Osteoblast (primary cell): ENCODE measurements around the gene ZNF677. TPM values are rescaled to one million over a fixed set of nuclear protein-coding genes. Genes with fewer than 3 reads are reported as not detected.
A peak's percentile ranks its signal among the peaks of the same experiment; 100 is the strongest.
"Not testable (repeated sequence)": the region's sequence is repeated elsewhere in the genome, so short reads cannot be mapped to it uniquely, and the experiment has no call there.

ENCODE experiments used
- DNase-seq: peaks from one replicate; pipeline ENCODE4 v3.0.0; 2011; ENCODE audit warnings: low spot score, mixed read lengths; ENCODE audit not compliant: insufficient read length; ENCODE audit errors: missing footprints
- H2AFZ ChIP-seq: 2 replicates; pipeline ENCODE4 v1.6.0; 2011; ENCODE audit warnings: mild to moderate bottlenecking, low read length
- H3K27ac ChIP-seq: 2 replicates; pipeline ENCODE4 v1.5.1; 2011; ENCODE audit warnings: mild to moderate bottlenecking, low read depth, low read length, moderate library complexity
- H3K27me3 ChIP-seq: 2 replicates; pipeline ENCODE4 v1.6.0; 2012; ENCODE audit warnings: mild to moderate bottlenecking, control low read depth, inconsistent platforms, low read length, moderate library complexity; ENCODE audit not compliant: insufficient read depth
- H3K36me3 ChIP-seq: 2 replicates; pipeline ENCODE4 v1.5.1; 2011; ENCODE audit warnings: mild to moderate bottlenecking, low read length, control low read depth, moderate library complexity; ENCODE audit not compliant: insufficient read depth
- H3K4me1 ChIP-seq: 2 replicates; pipeline ENCODE4 v1.5.1; 2011; ENCODE audit warnings: mild to moderate bottlenecking, low read length, control low read depth, moderate library complexity; ENCODE audit not compliant: insufficient read depth
- H3K4me2 ChIP-seq: 2 replicates; pipeline ENCODE4 v1.6.0; 2011; ENCODE audit warnings: mild to moderate bottlenecking, low read length; ENCODE audit not compliant: insufficient read depth
- H3K4me3 ChIP-seq: fragments of 200-600 bp; sonication (generic); 3 replicates; pipeline ENCODE4 v1.5.1; 2012; ENCODE audit warnings: mild to moderate bottlenecking, low read length, inconsistent platforms; ENCODE audit not compliant: insufficient read depth
- H3K79me2 ChIP-seq: 2 replicates; pipeline ENCODE4 v1.6.0; 2012; ENCODE audit warnings: mild to moderate bottlenecking, low read length, control low read depth, inconsistent platforms; ENCODE audit not compliant: insufficient read depth
- H3K9me3 ChIP-seq: 2 replicates; pipeline ENCODE4 v1.5.1; 2011; ENCODE audit warnings: low read depth, low read length, control low read depth
- H4K20me1 ChIP-seq: 2 replicates; pipeline ENCODE4 v1.6.0; 2012; ENCODE audit warnings: mild to moderate bottlenecking, low read length, control low read depth; ENCODE audit not compliant: insufficient read depth
- total RNA-seq: library from RNA; depleted of rRNA; stranded (reverse); fragments of >200 nt; gene quantifications from 2 replicates; pipeline ENCODE4 v1.2.3, GENCODE V29; 2012
- TF ChIP-seq, protein P1 (sequence below): IDR thresholded peaks from 2 replicates; pipeline ENCODE4 v1.5.1; 2011; ENCODE audit warnings: mild to moderate bottlenecking, low read depth, low read length, moderate library complexity; ENCODE audit errors: extremely low read depth

The ZNF677 gene
- total RNA-seq, 1 donor = 14.1 TPM

GRCh38 chr19:53212703-53213320 lies 41.9 kb downstream of the ZNF677 start:
- Histone ChIP-seq H3K4me2 (no peak overlapping the region), H2AFZ (no peak overlapping the region), H3K9me3 (peaks cover 55% of the 10 kb centered on the region), H3K4me1 (no peaks in the 10 kb centered on the region), H3K4me3 (no peak overlapping the region), H3K27ac (no peak overlapping the region), H3K27me3 (no peaks in the 10 kb centered on the region), H4K20me1 (no peaks in the 10 kb centered on the region), H3K79me2 (no peaks in the 10 kb centered on the region), H3K36me3 (peaks cover 8% of the 10 kb centered on the region)
- TF ChIP-seq, protein P1, sequence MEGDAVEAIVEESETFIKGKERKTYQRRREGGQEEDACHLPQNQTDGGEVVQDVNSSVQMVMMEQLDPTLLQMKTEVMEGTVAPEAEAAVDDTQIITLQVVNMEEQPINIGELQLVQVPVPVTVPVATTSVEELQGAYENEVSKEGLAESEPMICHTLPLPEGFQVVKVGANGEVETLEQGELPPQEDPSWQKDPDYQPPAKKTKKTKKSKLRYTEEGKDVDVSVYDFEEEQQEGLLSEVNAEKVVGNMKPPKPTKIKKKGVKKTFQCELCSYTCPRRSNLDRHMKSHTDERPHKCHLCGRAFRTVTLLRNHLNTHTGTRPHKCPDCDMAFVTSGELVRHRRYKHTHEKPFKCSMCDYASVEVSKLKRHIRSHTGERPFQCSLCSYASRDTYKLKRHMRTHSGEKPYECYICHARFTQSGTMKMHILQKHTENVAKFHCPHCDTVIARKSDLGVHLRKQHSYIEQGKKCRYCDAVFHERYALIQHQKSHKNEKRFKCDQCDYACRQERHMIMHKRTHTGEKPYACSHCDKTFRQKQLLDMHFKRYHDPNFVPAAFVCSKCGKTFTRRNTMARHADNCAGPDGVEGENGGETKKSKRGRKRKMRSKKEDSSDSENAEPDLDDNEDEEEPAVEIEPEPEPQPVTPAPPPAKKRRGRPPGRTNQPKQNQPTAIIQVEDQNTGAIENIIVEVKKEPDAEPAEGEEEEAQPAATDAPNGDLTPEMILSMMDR = no peak
- no peak for DNase-seq

- DNase-seq, H3K27me3 ChIP-seq, H3K4me1 ChIP-seq, H2AFZ ChIP-seq, H3K79me2 ChIP-seq, H3K36me3 ChIP-seq, H4K20me1 ChIP-seq, H3K4me3 ChIP-seq, H3K27ac ChIP-seq, H3K4me2 ChIP-seq: not testable (repeated sequence)
- H3K9me3 ChIP-seq = peaks cover 52% of the 10 kb centered on the region
Measured at GRCh38 chr19:53211554-53211953, 43.1 kb downstream of the ZNF677 start.

DNA sequence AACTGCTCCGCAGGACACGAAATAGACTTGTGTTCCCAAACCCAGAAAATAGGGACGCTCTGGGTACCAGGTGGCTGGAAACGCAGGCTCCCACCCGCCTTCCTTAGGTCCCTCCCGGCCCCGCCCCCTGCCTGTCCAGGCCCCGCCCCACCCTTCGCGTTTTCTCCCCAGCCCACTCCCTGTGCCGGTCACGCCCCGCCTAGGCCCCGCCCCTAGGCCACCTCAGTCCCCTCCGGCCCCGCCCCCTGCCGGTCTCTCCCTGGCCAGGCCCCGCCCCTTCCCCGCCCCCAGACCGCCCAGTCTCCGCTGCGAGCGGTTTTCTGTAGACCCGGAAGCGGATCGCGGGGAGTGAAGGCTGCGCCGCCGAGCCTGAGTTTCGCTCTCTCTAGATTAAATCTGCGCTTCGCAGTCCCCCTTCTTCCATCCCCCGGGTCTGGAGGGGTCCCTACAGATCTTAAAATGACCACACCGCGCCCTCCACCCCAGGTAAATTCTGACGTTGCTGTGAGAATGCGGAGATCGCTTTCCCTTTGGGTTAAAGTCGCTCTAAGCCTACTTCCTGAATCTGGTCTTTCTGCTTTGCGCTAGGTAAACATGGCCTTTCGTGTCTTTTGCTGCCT lies 57.8 kb downstream of the ZNF677 start:
- TF ChIP-seq, protein P1 = no peak
- Histone ChIP-seq H3K36me3 (peaks cover 9% of the 10 kb centered on the region), H3K9me3 (no peaks in the 10 kb centered on the region), H2AFZ (peak overlapping the region; percentile 97), H3K4me3 (peak overlapping the region; percentile 94), H3K4me2 (peak overlapping the region; percentile 74), H3K27ac (peak overlapping the region; percentile 57), H3K27me3 (no peaks in the 10 kb centered on the region), H4K20me1 (no peaks in the 10 kb centered on the region), H3K79me2 (peaks cover 5% of the 10 kb centered on the region), H3K4me1 (peaks cover 6% of the 10 kb centered on the region)
- peak; percentile 98 for DNase-seq

DNA sequence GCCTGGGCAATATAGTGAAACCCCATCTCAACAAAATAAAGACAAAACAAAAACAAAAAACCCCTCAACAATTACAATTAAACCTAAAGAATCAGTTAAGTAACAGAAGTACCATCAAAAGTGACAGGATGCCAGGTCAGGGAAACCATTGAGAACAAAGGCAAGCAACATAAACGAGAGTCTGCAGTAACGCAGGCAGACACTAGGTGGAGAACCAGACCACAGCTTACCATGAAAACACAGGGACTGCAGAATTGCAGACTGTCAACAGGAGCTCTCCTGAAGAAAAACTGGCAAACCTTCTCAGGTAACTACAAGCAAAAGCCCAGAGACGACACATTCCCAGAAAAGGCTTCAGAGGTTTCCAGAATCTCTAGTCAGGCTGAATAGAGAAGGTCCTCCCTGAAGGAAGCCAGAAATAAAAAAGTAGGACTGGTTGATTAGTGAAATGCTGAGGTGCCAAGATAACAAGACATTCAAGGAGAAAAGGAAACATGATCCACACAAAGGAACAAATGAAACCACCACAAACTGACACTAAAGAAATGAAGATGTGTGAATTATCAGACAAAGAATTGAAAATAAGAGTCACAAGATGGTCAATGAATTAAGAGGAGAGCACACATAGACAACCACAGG lies 59.3 kb downstream of the ZNF677 start:
- H3K27me3 ChIP-seq = no peaks in the 10 kb centered on the region
- H3K27ac ChIP-seq = no peak overlapping the region
- H2AFZ ChIP-seq = no peak overlapping the region
- H3K79me2 ChIP-seq = peaks cover 5% of the 10 kb centered on the region
- H3K4me1 ChIP-seq = peaks cover 6% of the 10 kb centered on the region
- H3K36me3 ChIP-seq = peaks cover 7% of the 10 kb centered on the region
- no peak overlapping the region for H3K4me3 ChIP-seq
- TF ChIP-seq, protein P1 = peak; percentile 89
- DNase-seq = peak; percentile 88
- H4K20me1 ChIP-seq = no peaks in the 10 kb centered on the region
- no peak overlapping the region for H3K4me2 ChIP-seq
- H3K9me3 ChIP-seq = no peaks in the 10 kb centered on the region
